HCT116 (cell line): Measurements from ENCODE around the gene MRPS2.

Experiments used
- CEBPB ChIP-seq: IDR thresholded peaks from 2 replicates; pipeline ENCODE4 v1.6.1; 2012; ENCODE audit warnings: low read depth
- EGR1 ChIP-seq: IDR thresholded peaks from 2 replicates; pipeline ENCODE4 v1.6.1; 2012; ENCODE audit warnings: low read depth
- EZH2 ChIP-seq: fragments of 200-600 bp; sonication (generic); IDR thresholded peaks from 2 replicates; pipeline ENCODE4 v1.6.1; 2017; ENCODE audit warnings: antibody characterized with exemption, mixed run types
- EZH2phosphoT487 ChIP-seq: fragments of 200-600 bp; IDR thresholded peaks from 2 replicates; pipeline ENCODE4 v1.6.1; 2018; ENCODE audit warnings: antibody characterized with exemption, borderline replicate concordance
- TCF7L2 ChIP-seq: IDR thresholded peaks from 2 replicates; pipeline ENCODE4 v1.7.0; 2011; ENCODE audit warnings: borderline replicate concordance, inconsistent platforms; ENCODE audit not compliant: insufficient read depth, insufficient read length; ENCODE audit errors: extremely low read depth
- YY1 ChIP-seq: IDR thresholded peaks from 2 replicates; pipeline ENCODE4 v1.6.1; 2011; ENCODE audit warnings: low read length, low read depth, moderate library complexity, mild to moderate bottlenecking; ENCODE audit not compliant: insufficient replicate concordance; ENCODE audit errors: extremely low read depth
- ZFX ChIP-seq: fragments of 450-650 bp; IDR thresholded peaks from 2 replicates; pipeline ENCODE4 v1.6.1; 2017
- ZNF274 ChIP-seq: fragments of 200-500 bp; sonication (Bioruptor generic); IDR thresholded peaks from 2 replicates; pipeline ENCODE4 v1.6.1; 2014; ENCODE audit warnings: mild to moderate bottlenecking, low read depth, low read length, inconsistent platforms
- TF ChIP-seq, protein P1 (sequence below), 3 experiments: fragments of 200-600 bp in 1 of 3; sonication (generic) in 1 of 3; IDR thresholded peaks in 2 of 3; conservative IDR thresholded peaks in 1 of 3; 2 replicates each; pipeline ENCODE4 v1.5.1; 2012 to 2017; ENCODE audit warnings: low read depth in 2 of 3, low read length in 2 of 3, antibody characterized with exemption in 1 of 3, borderline replicate concordance in 1 of 3, control low read depth in 1 of 3, mild to moderate bottlenecking in 1 of 3, mixed read lengths in 1 of 3, mixed run types in 1 of 3, moderate library complexity in 1 of 3; ENCODE audit not compliant: insufficient read depth in 1 of 3
- TF ChIP-seq, protein P2 (sequence below): IDR thresholded peaks from 2 replicates; pipeline ENCODE4 v1.6.1; 2012

GRCh38 chr9:135501261-135502167 lies 1.0 kb downstream of the MRPS2 start:
- TF ChIP-seq, protein P1, sequence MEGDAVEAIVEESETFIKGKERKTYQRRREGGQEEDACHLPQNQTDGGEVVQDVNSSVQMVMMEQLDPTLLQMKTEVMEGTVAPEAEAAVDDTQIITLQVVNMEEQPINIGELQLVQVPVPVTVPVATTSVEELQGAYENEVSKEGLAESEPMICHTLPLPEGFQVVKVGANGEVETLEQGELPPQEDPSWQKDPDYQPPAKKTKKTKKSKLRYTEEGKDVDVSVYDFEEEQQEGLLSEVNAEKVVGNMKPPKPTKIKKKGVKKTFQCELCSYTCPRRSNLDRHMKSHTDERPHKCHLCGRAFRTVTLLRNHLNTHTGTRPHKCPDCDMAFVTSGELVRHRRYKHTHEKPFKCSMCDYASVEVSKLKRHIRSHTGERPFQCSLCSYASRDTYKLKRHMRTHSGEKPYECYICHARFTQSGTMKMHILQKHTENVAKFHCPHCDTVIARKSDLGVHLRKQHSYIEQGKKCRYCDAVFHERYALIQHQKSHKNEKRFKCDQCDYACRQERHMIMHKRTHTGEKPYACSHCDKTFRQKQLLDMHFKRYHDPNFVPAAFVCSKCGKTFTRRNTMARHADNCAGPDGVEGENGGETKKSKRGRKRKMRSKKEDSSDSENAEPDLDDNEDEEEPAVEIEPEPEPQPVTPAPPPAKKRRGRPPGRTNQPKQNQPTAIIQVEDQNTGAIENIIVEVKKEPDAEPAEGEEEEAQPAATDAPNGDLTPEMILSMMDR (IDR thresholded peaks at IDR 0.05 in 2 of 3, conservative IDR thresholded peaks at IDR 0.05 in 1 of 3; ENCODE audit: borderline replicate concordance in 1 of 3, insufficient read depth in 1 of 3, low read depth in 2 of 3, low read length in 2 of 3), result no peak
- TF ChIP-seq ZNF274 (no peak), EZH2 (no peak), ZFX (no peak), CEBPB (no peak), EGR1 (no peak), YY1 (no peak), EZH2phosphoT487 (no peak), TCF7L2 (no peak)
- TF ChIP-seq, protein P2, sequence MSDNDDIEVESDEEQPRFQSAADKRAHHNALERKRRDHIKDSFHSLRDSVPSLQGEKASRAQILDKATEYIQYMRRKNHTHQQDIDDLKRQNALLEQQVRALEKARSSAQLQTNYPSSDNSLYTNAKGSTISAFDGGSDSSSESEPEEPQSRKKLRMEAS, result no peak
